ENCODE results near the gene NT5C2.
"Not testable (repeated sequence)": the region's sequence is repeated elsewhere in the genome, so short reads cannot be mapped to it uniquely, and the experiment has no call there.

The NT5C2 gene

DNA sequence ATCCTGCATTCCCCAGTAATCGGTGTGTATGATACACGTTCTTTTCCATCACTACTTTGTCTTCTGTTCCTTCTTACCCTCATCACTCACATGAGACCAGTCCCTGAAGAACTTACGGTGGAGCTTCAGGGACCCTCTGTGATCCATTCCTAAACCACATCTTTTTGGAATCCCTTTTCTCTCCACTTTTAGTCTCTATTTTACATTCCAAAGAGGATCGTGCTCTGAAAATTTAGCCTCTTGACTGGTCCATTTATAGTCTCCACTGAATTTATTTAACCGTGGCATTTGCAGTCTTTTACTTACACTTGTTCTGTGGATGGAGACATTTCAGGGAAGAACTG is 109.1 kb downstream of the NT5C2 start:
- DNase-seq (ENCODE audit: low read depth), result no peak

DNA sequence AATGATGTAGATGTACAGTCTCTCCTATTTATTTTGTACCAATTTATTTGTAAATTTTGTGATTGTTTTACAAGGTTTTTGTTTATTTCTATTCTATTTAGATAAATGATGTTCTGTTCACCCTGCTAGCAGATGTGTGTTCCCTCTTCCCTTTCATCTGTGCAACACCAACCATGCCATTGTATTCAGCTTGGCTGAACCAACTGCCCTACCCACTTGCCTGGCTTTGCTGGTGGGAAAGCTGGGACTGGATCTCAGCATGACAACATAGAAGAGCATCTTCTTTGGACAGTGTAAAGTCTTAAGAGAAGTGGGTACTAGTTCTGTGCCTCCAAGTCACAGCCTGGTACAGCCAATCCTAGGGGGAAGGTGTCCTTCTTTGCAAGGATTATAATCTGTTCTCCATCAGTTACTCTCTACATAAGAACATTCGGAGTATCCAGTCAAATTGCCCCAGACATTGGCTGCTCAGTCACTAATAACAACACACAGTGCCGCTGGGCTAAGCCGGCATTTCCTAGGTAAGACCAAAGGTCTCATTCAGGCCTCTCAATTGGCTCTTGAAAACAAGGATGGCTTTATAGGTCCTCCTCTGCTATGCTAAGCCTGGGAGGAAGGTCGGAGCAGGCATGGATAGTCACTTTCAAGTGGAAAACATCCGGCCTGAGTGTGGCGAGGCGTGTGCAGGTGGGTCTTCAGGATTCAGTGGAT is 109.7 kb downstream of the NT5C2 start:
- DNase-seq (ENCODE audit: low read depth), result no peak

DNA sequence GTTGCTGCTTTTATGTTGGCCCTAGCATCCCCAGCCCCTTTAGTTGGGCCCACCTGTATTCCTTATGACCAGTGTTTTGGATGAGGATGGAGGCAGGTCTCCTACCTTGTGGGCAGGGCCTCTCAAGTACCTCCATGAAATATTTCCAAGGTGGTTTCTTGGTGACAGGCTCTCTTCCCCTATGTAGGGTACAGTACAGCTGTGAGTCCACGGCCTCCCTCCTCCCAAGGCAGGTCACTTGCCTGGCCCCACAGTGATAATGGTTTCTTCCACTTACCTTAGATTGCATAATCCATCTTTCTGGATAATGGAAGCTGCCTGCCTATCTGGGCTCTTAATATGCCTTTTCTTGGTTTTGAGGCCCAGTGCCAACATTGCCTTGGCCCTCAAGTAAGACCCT is 110.4 kb downstream of the NT5C2 start:
- no peak for DNase-seq (ENCODE audit: low read depth)

DNA sequence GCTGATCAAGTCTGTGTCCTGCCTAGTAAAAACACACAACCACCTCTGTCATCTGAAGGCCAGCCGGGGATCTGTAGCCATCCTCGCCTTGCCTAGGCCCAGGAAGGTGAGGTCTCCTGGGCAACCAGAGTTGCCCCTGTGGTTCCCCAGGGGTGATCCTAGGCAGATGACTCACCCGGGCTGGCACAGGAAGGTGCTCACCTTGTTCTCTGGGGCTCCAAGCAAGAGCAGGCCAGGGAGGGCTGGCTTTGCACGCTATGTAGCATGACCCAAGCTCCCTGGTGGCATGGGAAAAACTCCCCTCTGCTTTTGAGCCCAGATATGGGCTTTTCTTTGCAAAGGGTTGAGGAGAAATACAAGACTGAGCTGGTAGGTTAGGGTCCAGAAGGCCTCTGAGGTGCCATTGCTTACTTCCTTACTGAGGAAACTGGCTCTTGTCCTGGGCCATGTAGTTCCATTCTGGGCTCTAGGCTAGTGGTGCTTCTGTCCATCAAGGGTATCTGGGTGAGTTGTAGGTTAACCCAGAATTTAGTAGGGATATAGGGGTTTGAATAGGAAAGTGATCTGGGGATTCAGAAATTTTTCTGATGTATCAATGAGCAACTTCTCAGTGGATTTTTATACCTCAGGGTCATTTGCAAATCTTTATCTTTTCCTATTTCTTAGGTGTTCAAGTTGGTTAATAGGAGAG is 112.0 kb downstream of the NT5C2 start:
- DNase-seq (ENCODE audit: low read depth), result no peak

DNA sequence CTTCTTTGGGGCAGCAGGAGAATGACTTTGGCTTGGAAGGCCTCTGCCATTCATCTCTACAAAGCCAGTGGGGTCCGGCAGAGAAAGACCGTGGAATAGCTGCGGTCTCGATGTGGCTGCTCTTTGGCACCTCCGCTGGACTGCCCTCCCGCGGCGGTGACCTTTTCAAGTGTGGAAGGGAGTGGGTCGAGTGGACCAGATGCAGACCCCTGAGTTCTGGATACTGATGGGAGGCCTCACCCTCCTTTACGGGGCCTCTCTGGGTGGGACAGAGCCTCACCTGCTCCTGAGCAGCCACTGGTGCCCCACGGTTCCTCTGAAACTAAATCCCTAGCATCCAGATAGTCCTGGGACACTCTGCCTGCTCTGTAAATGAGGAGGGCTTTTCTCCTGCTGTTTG is 113.1 kb downstream of the NT5C2 start:
- DNase-seq (ENCODE audit: low read depth), result no peak

DNA sequence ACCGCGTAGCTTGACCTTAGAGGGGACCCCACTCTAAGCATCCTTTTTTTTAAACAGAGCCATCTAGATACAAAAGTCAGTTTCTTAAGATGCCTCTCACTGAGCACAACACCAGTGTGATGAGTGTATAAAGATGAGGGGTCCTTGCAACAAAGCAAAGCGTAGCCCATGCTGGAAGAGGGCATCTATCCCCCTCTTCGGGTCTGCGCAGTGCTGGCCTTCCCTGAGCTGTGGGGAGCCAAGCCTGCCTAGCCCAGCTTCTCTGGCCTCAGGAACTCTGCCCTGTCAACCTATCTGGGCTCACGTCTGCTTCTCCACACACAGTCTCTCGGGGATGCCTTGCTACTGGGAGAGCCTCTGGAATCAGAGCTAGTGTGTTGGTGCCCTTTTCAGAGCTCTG is 114.0 kb downstream of the NT5C2 start:
- DNase-seq (ENCODE audit: low read depth), result no peak

DNA sequence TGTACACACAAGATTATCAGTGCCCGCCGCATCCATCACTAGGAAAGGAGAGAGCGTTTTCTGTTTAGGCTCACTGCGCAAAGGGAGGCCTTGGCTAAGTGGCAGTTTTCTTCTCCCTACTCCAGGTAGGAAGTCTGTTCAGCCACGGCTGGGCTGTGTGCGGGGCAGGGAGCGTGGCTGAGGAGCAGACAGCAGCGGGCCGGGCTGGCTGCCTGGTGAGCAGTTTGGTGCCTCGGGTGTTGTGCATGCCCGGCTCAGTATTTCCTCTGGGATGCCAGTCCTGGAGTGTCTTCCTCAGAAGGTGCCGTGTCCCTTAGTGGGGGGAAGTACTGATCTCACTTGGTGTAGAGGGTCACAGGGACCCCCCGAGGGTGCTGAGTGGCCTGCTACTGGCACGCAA is 114.4 kb downstream of the NT5C2 start:
- DNase-seq (ENCODE audit: low read depth), result no peak

DNA sequence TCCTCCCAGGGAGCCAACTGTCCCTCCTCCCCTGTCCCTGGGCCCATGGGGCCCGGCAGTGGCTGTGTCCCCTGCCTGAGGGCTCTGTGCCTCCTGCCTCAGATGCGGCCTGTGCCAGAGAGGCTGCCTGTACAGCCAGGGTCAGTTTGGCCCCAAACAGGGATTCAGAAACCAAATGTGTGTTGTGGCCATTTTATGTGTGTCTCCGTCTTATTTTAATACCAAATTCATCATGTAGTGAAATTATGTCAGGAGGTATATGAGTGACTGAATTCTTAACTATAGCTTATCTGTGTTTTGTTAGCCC is 114.8 kb downstream of the NT5C2 start:
- no peak for DNase-seq (ENCODE audit: low read depth)

DNA sequence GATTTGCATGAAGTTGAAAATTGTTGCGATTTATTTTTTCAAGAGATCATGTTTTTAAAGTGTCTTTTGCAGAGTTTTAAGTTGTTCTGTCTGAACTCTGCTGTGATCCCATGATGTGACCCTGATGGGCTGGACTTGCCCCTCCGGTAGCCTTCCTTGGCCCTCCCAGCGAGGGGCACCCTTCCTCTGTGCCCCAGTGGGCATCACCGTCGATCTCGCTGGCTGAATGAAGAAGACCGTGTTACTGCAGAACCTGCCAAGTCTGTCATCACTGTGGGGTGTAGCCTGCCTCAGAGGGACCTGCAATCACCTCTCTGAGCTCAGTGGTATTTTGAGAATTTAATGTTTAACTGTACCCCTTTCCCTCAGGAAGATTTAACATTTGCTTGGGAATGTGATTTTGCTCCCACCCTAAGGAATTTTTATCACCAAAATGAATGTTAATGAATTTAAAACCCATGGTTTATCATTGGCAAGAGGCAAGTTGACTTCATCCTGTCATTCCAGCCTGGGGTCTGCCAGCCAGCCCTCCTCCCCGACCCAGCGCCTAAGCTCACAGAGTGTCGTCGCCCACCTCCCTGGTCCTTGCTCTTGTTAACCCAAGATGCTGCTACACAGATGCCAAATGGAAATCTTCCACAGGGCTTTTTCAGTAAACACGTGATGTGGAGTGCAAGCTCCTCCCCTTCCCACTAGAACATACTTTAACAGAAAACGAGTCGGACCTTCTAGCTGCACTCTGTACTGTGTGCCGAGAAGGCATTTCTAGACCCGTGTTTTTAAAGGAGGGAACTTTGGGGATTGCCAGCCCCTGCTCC is 115.4 kb downstream of the NT5C2 start:
- no peak for DNase-seq (ENCODE audit: low read depth)

DNA sequence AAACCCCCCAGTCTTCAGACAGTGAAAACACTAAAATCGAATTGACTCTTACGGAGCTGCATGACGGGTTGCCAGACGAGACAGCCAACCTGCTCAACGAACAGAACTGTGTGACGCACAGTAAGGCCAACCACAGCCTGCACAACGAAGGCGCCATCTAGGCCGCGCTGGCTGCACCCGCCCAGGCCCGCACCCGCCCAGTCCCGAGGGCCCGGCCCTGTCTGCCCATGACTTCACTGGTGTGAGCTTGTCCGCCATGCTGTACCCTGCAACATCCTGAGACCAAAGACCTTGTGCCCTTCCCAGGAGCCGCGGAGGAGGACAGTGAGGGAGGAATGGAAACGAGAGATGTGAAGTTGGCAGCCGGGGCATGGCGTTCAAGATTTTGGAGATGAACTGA is 116.1 kb downstream of the NT5C2 start:
- no peak for DNase-seq (ENCODE audit: low read depth)

DNA sequence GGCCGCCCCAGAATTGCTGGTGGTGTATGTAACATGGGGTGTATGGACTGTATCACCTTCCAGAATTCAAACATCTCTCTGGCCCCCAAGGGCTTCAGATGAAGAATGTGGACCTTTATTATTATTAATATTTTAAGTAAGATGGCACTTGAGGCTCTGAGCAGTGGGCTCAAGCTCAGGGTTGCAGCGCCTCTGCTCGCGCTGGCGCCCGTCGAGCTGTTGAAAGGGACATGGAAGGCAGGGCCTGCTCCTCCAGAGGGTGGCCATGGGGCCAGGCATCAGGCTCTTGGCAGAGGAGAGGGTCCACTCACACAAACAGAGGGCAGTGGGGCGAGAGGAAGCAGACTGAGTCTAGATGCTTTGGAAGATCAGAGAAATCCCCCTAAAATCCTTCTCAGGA is 120.2 kb downstream of the NT5C2 start:
- DNase-seq (ENCODE audit: low read depth), result no peak

DNA sequence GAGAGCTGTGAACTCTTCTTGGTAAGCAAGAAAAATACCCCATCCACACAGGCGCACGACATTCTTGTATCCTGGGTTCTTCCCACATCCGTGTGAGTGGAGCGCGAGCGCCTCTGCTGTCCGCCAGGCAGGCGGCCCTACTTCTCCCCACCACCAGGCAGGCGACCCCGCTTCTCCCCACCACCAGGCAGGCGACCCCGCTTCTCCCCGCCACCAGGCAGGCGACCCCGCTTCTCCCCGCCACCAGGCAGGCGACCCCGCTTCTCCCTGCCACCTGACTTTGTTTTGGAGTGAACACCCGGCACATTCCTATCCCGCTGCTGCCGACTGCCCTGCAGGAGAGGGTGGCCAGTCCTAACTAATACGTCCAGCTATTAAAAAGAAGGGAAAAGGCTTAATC is 120.8 kb downstream of the NT5C2 start:
- no peak for DNase-seq (ENCODE audit: low read depth)

DNA sequence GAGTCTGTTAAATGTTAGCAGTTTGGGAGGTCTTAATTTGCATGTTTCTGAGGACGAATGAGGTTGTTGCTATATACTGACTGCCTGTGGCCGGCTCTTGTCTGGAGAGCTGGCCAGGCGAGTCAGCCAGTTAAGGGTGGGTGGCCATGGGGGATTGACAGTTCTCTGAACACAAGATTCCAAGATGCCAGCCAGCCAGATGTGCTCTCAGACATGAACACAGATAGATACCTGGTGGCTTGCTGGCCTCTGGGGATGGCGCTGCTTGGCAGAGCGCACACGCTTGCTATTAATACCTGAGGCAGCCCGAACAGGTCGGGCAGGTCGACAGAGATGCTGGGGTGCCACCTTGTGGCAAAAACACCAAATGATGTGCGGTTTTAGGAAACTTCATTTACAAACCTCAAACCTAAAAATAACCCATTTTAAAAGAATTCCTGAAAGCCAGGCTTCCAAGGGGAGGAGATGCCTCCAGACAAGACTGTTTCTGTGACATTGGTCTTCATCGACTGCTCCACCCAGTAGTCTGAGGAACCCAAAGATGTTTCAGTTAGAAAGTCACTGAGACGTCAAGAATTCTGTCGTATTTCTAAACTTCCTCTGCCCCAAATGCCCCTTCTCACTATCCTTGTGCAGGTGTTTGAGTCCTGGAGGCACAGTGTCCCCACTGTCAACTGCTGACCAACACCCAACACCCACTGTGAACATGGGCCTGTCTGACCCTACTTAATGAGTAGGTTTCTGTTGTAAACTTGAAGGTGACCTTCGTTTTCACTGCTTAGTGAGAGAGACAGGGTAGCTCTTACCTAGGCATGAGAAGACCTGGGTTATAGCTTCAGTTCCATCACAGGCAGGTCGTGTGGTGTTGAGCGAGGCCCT is 123.4 kb downstream of the NT5C2 start:
- DNase-seq (ENCODE audit: low read depth), result no peak

DNA sequence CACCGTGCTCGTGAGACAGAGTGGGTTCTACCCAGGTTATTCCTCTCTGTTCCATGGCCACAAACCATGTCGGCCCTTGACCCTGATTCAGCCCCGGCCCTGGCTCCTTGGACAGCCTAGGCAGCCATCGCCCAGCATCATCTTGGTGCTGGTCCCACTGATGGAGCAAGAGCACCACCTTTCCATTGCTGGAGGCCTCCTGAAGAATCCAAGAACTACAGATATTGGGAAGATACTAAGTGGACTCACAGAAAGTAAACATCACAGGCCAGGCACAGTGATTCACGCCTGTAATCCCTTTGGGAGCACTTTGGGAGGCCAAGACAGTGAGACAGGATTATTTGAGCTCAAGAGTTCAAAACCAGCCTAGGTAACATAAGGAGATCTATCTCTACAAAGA is 125.1 kb downstream of the NT5C2 start:
- peak; percentile 38 for DNase-seq (ENCODE audit: low read depth)

DNA sequence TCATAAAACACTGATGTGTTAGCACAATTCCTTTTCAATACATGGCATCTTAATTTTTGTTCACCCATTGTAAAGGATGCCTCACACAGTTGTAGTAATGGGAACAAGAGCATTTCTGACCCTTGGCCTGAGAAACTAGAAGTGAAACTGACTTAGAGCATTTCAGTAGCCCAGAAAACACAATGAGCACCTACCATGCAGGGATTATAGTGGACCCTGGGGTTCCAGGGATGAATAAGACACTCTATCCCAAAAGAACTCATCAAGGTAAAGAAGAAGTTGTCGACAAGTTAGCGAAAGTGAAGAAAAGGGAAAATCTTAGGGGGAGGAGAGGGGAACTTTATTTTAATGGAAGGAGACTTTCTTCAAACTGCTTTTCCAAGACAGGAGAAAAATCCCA is 125.6 kb downstream of the NT5C2 start:
- DNase-seq (ENCODE audit: low read depth), result no peak

DNA sequence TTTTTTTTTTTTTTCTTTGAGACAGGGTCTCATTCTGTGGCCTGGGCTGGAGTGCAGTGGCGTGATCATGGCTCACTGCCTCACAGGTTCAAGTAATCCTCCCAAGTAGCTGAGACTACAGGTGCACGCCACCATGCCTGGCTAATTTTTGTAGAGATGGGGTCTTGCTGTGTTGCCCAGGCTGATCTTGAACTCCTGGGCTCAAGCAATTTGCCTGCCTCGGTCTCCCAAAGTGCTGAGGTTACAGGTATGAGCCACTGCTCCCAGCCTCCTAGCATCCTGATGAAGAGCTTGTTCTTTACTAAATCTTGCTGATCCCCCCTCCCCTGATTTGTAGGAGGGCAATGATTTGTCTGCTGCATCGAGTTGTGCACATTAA is 126.0 kb downstream of the NT5C2 start:
- DNase-seq (ENCODE audit: low read depth), result not testable (repeated sequence)

DNA sequence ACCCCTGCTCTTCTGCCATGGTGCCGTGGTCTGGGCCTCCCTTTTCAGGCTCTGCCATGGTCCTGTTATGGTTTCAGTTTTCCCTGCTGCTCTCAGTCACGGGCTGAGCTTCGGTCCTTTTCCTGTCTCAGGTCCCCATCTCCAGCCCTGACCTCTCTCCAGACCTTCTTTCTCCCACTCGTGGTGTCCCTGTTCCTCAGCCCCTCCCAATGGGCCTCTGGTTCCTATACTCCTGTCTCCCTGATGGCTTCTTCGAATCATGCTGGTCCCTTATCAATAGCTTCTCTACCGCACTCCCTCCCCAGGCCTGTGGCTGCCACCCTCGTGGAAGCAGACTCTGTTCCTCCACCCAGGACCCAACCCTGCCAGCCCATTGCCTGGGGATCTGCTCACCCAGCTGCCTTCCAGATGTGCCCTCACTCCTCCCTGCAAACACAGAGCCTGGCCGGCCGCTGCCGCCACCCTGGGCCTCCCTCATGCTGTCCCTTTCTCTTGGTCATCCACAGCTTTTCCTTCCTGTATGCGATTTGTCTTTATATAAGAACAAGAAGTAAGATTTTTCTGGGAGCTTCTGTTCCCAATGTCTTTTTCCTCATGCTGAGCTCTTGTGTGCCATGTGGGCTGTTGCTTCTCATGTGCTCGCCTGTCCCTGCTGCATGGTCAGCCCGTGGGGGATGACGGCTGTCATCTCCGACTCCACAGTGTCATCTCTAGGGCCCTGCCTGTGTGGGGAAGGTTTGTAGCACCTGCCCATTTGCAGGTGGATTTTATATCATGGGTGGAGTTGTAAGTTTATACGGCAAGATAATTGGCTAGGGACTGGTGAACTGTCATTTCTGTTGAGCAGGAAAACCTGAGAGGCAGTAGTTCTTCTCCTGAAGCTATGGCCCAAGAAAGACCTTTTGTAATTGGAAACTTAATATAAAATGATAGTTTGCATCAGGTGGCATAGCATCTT is 126.7 kb downstream of the NT5C2 start:
- DNase-seq (ENCODE audit: low read depth), result no peak

DNA sequence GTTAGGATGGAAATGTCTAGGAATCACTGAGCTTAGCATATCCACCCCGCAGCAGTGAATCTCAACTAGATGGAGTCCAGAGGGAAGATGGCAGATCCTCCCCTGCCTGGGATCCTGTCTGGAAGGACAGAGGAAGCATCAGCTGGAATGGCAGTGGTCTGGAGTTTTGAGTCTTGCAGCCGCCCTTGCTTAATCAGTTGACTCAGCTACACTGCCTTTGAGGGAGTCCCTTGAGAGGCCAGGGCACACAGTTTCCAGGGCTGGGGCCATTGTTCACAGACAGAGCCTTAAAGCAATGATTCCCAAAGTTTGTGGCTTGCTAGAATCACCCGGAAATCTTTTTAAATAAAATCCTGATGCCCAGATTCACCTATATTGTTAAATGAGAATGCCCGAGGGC is 128.1 kb downstream of the NT5C2 start:
- no peak for DNase-seq (ENCODE audit: low read depth)

DNA sequence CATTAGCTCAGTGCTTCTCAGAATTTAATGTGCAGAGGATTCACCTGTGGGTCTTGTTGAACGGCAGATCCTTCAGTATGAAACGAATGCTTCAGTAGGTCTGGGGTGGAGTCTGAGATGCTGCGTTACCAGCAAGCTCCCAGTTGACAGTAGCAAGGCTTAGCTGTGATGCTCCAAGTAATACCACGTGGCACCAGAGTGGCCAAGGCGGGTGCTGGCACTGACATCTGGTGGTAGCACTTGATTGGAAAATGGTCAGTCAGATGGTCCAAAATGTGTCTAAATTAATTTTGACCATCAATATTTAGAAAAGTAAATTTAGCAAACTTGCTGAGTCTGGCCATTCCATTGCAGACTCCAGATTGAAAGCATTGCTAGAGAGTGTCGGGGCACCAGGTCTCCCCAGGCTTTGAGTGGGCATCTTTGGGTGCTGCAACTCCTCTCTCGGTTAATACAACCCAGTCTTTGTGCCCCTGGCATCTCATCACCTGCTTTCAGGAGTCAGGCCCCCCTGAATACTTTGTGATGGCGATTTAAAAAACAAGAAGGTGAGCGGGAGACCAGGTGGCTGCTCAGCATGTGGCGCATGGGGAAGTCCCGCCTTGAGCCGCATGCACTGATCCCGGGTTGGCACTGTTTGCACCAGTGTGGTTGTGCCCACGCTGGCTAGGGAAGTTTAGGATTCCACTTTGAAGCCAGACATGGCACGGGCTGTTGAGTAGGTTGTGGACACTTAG is 130.1 kb downstream of the NT5C2 start:
- no peak for DNase-seq (ENCODE audit: low read depth)

DNA sequence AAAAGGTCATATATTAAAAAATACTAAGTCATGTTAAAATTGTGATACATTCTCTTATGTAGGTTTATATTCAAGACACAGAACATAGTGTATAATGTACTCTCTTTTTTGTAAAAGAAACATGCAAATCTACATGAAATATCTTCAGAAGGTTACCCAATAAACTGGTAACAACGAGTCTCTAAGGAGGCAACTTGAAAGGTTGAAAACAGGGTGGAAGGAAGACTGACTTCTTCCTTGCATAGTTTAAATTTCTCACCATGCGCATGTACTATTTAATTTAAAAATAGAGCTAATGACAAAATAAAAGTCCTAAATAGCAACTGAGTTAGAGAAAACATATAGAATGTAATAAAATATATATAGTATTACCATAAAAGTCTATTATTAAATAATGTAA is 132.5 kb downstream of the NT5C2 start:
- no peak for DNase-seq (ENCODE audit: low read depth)

DNA sequence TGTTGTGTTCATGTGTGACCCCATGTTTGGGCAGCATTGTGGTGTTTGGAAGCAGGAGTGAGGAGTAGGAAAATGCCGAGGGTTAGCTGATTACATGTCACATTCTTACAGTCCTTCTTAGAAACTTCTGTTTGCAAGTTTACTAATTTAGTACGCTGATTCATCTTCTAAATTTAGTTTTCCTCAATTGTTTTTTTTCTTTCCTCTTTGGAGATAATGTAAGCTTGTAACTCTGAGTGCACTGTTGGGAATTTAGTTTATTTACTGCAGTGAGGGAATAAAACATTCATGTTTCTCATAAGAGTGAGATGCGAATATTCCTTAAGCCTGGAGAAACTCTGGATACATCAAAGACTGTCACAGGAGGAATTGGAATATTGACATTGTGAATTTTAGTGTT is 135.0 kb downstream of the NT5C2 start:
- DNase-seq (ENCODE audit: low read depth), result no peak
